ENCODE data around the gene APBB2. TPM values are rescaled to one million over a fixed set of nuclear protein-coding genes. Genes with fewer than 3 reads are reported as not detected.

APBB2 gene
- total and polyA plus RNA-seq, 2 of the 4 experiments (the other 2 are of a cell fraction) = 47.9 to 75.5 TPM

DNA sequence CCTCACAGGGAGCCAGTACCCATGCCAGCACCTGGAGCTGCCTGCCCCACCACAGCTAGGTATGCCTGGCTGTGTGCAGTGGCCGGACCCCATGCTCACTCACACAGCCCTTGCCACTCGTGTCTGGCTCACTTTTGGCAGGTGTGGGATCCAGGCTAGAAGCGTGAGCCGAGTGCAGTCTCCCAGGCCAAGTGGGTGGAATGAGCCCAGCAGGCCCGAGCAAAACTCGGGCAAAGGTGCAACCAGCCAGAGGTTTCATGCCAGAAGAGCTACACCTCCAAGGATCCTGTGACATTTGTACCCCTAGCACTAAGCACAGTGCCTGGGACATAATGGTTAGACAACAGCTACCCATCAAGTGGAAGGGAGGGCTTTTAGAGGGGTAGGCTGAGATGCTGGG lies 246.8 kb downstream of the APBB2 start:
- Histone ChIP-seq H3K18ac (ENCODE audit: low read depth, low read length) (0 out of 2 replicates have a peak overlapping the region, but pooled peaks have one; percentile 2), H4K8ac (ENCODE audit: low read depth in 2 of 2, low read length in 2 of 2) (no peak overlapping the region), H3K9me3 (ENCODE audit: control insufficient read depth, insufficient read depth, low read length) (peaks cover 2% of the 10 kb centered on the region), H3K4ac (ENCODE audit: low read depth, low read length) (no peak overlapping the region; the same call in 1 of the 2 replicates), H2AFZ (replicated peaks; ENCODE audit: low read length, poor library complexity) (no peak overlapping the region), H3K27me3 (ENCODE audit: control insufficient read depth, insufficient read depth, low read length) (no peaks in the 10 kb centered on the region), H3K9me1 (ENCODE audit: insufficient read depth, low read length) (peaks cover 4% of the 10 kb centered on the region; the same call in 1 of the 2 replicates), H2BK20ac (ENCODE audit: low read depth, low read length) (no peak overlapping the region), H3K9ac (ENCODE audit: low read depth, low read length) (no peak overlapping the region), H3K4me3 (ENCODE audit: insufficient read depth, low read depth, low read length) (no peak overlapping the region), H3K4me1 (ENCODE audit: control insufficient read depth, insufficient read depth, low read length) (peaks cover 13% of the 10 kb centered on the region), H4K91ac (ENCODE audit: insufficient read depth, low read depth, low read length) (peak overlapping the region; percentile 7; the same call in 1 of the 2 replicates), H3K27ac (ENCODE audit: insufficient read depth, low read length) (no peak overlapping the region; the same call in 1 of the 2 replicates), H2BK120ac (ENCODE audit: low read depth, low read length) (no peak overlapping the region), H3K79me1 (ENCODE audit: low read depth in 1 of 2, low read length in 2 of 2) (peaks cover 6 to 19% of the 10 kb centered on the region in 2 experiments; a peak in 2 of 4 replicates), H3K23ac (ENCODE audit: low read depth, low read length) (no peak overlapping the region), H2AK9ac (replicated peaks; ENCODE audit: low read depth, low read length, poor library complexity) (no peak overlapping the region), H4K20me1 (ENCODE audit: insufficient read depth, low read length) (no peaks in the 10 kb centered on the region), H3K56ac (ENCODE audit: extremely low read depth, insufficient read depth, low read length) (no peak overlapping the region), H4K5ac (ENCODE audit: low read depth, low read length) (peak overlapping the region; percentile 64), H2BK15ac (ENCODE audit: low read depth, low read length) (no peak overlapping the region), H2BK5ac (ENCODE audit: low read depth, low read length, poor library complexity, severe bottlenecking) (no peak overlapping the region), H3K14ac (replicated peaks; ENCODE audit: low read depth, low read length) (no peak overlapping the region), H2AK5ac (ENCODE audit: low read depth, low read length) (peak overlapping the region; percentile 27; the same call in 1 of the 2 replicates), H3K4me2 (ENCODE audit: low read depth, low read length) (no peak overlapping the region), H3K36me3 (ENCODE audit: control insufficient read depth, insufficient read depth, low read length) (peaks cover 2% of the 10 kb centered on the region; the same call in 1 of the 2 replicates)
- BruUV-seq (replicated peaks) = no TSS peak
- ATAC-seq (ENCODE audit: low read depth) = no peak; the same call in 1 of the 2 replicates
- intact Hi-C loops (cut with micrococcal nuclease) (no loop called here), dilution Hi-C loops (cut with HindIII; ENCODE audit: low sequenced_read_pairs, unreplicated experiment) (no loop called here), in situ Hi-C loops (cut with MboI; ENCODE audit: low sequenced_read_pairs) (no loop called here)
- no CpG with 5 or more reads among the region's 6 CpGs for WGBS, 2 experiments (ENCODE audit: extremely low coverage in 2 of 2, insufficient read length in 1 of 2)
- POLR2A ChIA-PET (ENCODE audit: unreplicated experiment) = no interaction called here
- CTCF ChIA-PET = interaction anchor here (1.2 kb wide), 1 partner anchor 9 kb away, joined by 7 read pairs; no protein-coding TSS in a partner anchor
- no peak for TF ChIP-seq POLR2A (IDR thresholded peaks at IDR 0.05; ENCODE audit: low read depth, low read length)
- no peak for TF ChIP-seq MAZ (IDR thresholded peaks at IDR 0.05; ENCODE audit: borderline replicate concordance, low read depth, low read length)
- TF ChIP-seq RCOR1 (IDR thresholded peaks at IDR 0.05; ENCODE audit: insufficient replicate concordance, low read length) = no peak
- TF ChIP-seq RAD21 (IDR thresholded peaks at IDR 0.05; ENCODE audit: low read length) = no peak
- TF ChIP-seq NFE2L2 (IDR thresholded peaks at IDR 0.05; ENCODE audit: low read depth, low read length) = no peak
- TF ChIP-seq RFX5 (IDR thresholded peaks at IDR 0.05; ENCODE audit: low read depth, low read length) = no peak
- no peak for TF ChIP-seq BHLHE40 (IDR thresholded peaks at IDR 0.05; ENCODE audit: low read depth, low read length)
- no peak for TF ChIP-seq CHD1 (IDR thresholded peaks at IDR 0.05; ENCODE audit: low read depth, low read length)
- no peak for TF ChIP-seq MXI1 (IDR thresholded peaks at IDR 0.05; ENCODE audit: borderline replicate concordance, low read depth, low read length)
- TF ChIP-seq ELK1 (IDR thresholded peaks at IDR 0.05; ENCODE audit: borderline replicate concordance, low read depth, low read length) = no peak
- no peak for TF ChIP-seq SMC3 (IDR thresholded peaks at IDR 0.05; ENCODE audit: low read depth, low read length)
- TF ChIP-seq, protein P1, sequence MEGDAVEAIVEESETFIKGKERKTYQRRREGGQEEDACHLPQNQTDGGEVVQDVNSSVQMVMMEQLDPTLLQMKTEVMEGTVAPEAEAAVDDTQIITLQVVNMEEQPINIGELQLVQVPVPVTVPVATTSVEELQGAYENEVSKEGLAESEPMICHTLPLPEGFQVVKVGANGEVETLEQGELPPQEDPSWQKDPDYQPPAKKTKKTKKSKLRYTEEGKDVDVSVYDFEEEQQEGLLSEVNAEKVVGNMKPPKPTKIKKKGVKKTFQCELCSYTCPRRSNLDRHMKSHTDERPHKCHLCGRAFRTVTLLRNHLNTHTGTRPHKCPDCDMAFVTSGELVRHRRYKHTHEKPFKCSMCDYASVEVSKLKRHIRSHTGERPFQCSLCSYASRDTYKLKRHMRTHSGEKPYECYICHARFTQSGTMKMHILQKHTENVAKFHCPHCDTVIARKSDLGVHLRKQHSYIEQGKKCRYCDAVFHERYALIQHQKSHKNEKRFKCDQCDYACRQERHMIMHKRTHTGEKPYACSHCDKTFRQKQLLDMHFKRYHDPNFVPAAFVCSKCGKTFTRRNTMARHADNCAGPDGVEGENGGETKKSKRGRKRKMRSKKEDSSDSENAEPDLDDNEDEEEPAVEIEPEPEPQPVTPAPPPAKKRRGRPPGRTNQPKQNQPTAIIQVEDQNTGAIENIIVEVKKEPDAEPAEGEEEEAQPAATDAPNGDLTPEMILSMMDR (conservative IDR thresholded peaks at IDR 0.05; ENCODE audit: low read depth, low read length) = no peak
- no peak for TF ChIP-seq CEBPB (IDR thresholded peaks at IDR 0.05; ENCODE audit: low read depth, low read length)
- TF ChIP-seq USF2 (IDR thresholded peaks at IDR 0.05; ENCODE audit: low read depth, low read length) = no peak
- no peak for TF ChIP-seq FOS (IDR thresholded peaks at IDR 0.05; ENCODE audit: low read depth, low read length)
- TF ChIP-seq MAFK (IDR thresholded peaks at IDR 0.05; ENCODE audit: low read depth, low read length) = no peak
- no peak for DNase-seq

All from IMR-90 (cell line).